Psoas muscle (tissue), 8 donors: ENCODE data around the gene OLFM2. TPM values are rescaled to one million over a fixed set of nuclear protein-coding genes. Genes with fewer than 3 reads are reported as not detected.

Experiments
- ATAC-seq, 4 donors: fragments of 200-7000 bp; cut with Tn5 transposase; one replicate each; pipeline ENCODE4 v1.9.1; 2020; ENCODE audit warnings: moderate library complexity in 3 of 4, mild to moderate bottlenecking in 2 of 4
- DNase-seq, 2 donors: peaks; one replicate each; pipeline ENCODE4 v3.0.0-alpha.2; 2020
- H3K27ac ChIP-seq: fragments of 200-600 bp; one replicate; pipeline ENCODE4 v1.8.0; 2022
- H3K27me3 ChIP-seq, 3 donors: fragments of 200-600 bp in 1 of 3; one replicate each; pipeline versions ENCODE4 v1.6.1 to v1.8.0; 2013 to 2022; ENCODE audit warnings: low read length in 2 of 3, mild to moderate bottlenecking in 2 of 3, moderate library complexity in 1 of 3; ENCODE audit not compliant: insufficient read depth in 3 of 3
- H3K36me3 ChIP-seq, 2 donors: fragments of 200-600 bp in 1 of 2; one replicate each; pipeline versions ENCODE4 v1.6.1 to v1.8.0; 2013 to 2022; ENCODE audit warnings: low read depth in 1 of 2, mild to moderate bottlenecking in 1 of 2, moderate library complexity in 1 of 2; ENCODE audit not compliant: insufficient read depth in 1 of 2
- H3K4me1 ChIP-seq: fragments of 200-600 bp; one replicate; pipeline ENCODE4 v1.8.0; 2022
- H3K4me3 ChIP-seq: fragments of 200-600 bp; one replicate; pipeline ENCODE4 v1.8.0; 2022; ENCODE audit warnings: mild to moderate bottlenecking
- H3K9me3 ChIP-seq: fragments of 200-600 bp; one replicate; pipeline ENCODE4 v1.8.0; 2022
- CTCF ChIP-seq: fragments of 200-600 bp; IDR thresholded peaks from one replicate; pipeline ENCODE4 v1.8.0; 2022; ENCODE audit warnings: antibody characterized with exemption
- WGBS, 3 donors: extraction: QIAGEN DNeasy Blood & Tissue Kit; methylation state at CpG; one replicate each; pipeline versions ENCODE4 v1.1.6 to v1.1.7; 2013; 5-methylcytosine and 5-hydroxymethylcytosine counted together
- intact Hi-C, 2 donors: fragments of 100-400 bp; cut with DNase I; formaldehyde crosslinking; loops; one replicate each; pipeline versions ENCODE4 v1.11.0 to v1.14.2; 2022
- polyA plus RNA-seq, 3 donors: library from polyadenylated mRNA; stranded (reverse); fragments of 200-250 nt; gene quantifications; one replicate each; pipeline ENCODE4 v1.2.3, GENCODE V29; 2013
- total RNA-seq, 4 donors: library from RNA; stranded (reverse); fragmentation: NEBNext Ultra II Directional in 2 of 4; extraction: Animal tissue kit (Norgen Biotek cat#: 25700) in 2 of 4; gene quantifications; one replicate each; pipeline versions ENCODE4 v1.2.1 to v1.2.4, GENCODE V29; 2021 to 2023
- donor health status: healthy with polysubstance abuse.
- donor health status: DM: no; HTN: no; CAD: no; lungs with moderate emphysema.
- donor health status: Bipolar disorder and iron deficiency.
- donor health status: healthy.
- donor health status: DM: yes; HTN: yes; CAD: no.
- donor health status: DM: no; HTN: no; CAD: no.
- donor health status: DM: no; HTN: no; CAD: no.
- donor health status: DM: yes; HTN: yes; CAD: no.

The OLFM2 gene
- total and polyA plus RNA-seq, 7 donors, result 0.48 to 5.1 (median 1.0) TPM

GRCh38 chr19:9945319-9945966 lies 9.1 kb upstream of the OLFM2 start:
- WGBS, 3 donors, result 12 to 23% (median 15%) methylated on average over 18 of the region's 18 CpGs

DNA sequence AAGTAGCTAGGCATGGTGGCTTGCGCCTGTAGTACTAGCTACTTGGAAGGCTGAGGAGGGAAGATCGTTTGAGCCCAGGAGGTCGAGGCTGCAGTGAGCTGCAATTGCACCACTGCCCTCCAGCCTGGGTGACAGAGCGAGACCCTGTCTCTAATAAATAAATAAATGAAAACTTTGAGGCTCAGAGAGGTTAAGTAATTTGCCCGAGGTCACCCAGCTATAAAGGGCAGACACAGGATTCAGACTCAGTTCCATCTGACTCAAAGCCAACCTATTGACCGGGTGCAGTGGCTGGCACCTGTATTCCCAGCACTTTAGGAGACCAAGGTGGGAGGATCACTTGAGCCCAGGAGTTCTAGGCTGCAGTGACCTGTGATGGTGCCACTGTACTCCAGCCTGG lies 7.4 kb upstream of the OLFM2 start:
- Histone ChIP-seq H3K9me3 (peaks cover 16% of the 10 kb centered on the region), H3K4me3 (no peak overlapping the region), H3K4me1 (no peaks in the 10 kb centered on the region), H3K27ac (no peak overlapping the region), H3K36me3 (no peaks in the 10 kb centered on the region), H3K27me3 (no peaks in the 10 kb centered on the region)
- 81 to 90% (median 82%) methylated on average over 6 of the region's 6 CpGs for WGBS, 3 donors
- TF ChIP-seq CTCF, result no peak
- intact Hi-C loops, result no loop called here
- DNase-seq, result no peak
- no peak for ATAC-seq

More at GRCh38 chr19:9945319-9945966, 9.1 kb upstream of the OLFM2 start:
- no peaks in the 10 kb centered on the region for H3K36me3 ChIP-seq
- intact Hi-C loops, result no loop called here
- no peaks in the 10 kb centered on the region for H3K27me3 ChIP-seq
- peak; percentile 89 to 93 for DNase-seq
- H3K4me3 ChIP-seq, result no peak overlapping the region
- H3K4me1 ChIP-seq, result no peaks in the 10 kb centered on the region
- no peak for TF ChIP-seq CTCF
- H3K9me3 ChIP-seq, result peaks cover 16% of the 10 kb centered on the region
- peak overlapping the region; percentile 50 for H3K27ac ChIP-seq
- ATAC-seq, result peak; percentile 70 to 90 (median 88)

DNA sequence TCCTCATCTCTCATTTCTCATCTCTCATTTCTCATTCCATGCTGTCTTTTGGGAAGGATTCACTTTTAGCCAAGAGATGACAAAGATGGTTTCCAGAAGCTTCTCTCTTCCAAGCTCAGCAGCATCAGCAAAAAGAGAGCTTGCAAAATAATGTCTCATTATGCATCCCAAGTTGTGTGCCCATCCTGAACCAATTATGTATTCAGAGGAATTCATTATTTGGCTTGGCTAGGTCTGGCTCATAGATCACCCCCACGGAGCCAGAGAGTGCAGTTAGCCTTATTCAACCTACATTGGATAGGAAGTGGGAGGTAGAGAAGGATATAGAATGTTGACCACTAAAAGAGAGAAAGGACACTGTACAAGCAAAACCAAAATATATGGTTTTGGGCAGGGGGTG lies 5.4 kb upstream of the OLFM2 start:
- H3K27ac ChIP-seq, result no peak overlapping the region
- 53 to 77% (median 71%) methylated on average over 1 of the region's 1 CpG for WGBS, 3 donors
- peaks cover 16% of the 10 kb centered on the region for H3K9me3 ChIP-seq
- intact Hi-C loops, result no loop called here
- DNase-seq (no peak), ATAC-seq (no peak)
- H3K4me1 ChIP-seq, result peaks cover under 1% of the 10 kb centered on the region
- H3K27me3 ChIP-seq, result peaks cover 0 to 6% (median 5%) of the 10 kb centered on the region in 3 donors
- H3K36me3 ChIP-seq, result no peaks in the 10 kb centered on the region
- H3K4me3 ChIP-seq, result no peak overlapping the region
- TF ChIP-seq CTCF, result no peak

DNA sequence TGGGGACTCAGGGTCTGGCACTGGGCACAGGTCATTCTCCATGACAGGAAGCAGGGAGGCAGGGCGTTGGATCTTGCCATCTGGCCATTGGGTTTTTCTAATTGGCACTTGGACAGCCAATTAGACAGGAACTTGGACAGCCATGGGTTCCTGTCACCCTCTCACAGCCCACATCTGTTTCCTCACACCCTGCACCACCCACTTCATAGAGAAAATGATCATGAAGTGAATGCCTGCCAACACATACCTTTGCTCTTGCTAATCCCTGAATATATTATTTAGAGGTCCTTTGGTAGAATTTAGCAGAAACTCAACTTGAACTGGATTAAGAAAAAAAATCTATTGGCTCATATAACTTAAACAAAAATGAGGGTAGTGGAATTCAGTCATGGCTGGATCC lies 4.9 kb upstream of the OLFM2 start:
- no peak for ATAC-seq
- Histone ChIP-seq H3K27ac (no peak overlapping the region), H3K4me3 (no peak overlapping the region), H3K4me1 (peaks cover 3% of the 10 kb centered on the region), H3K36me3 (no peaks in the 10 kb centered on the region), H3K9me3 (peaks cover 16% of the 10 kb centered on the region), H3K27me3 (peaks cover under 1 to 9% (median 5%) of the 10 kb centered on the region in 3 donors)
- TF ChIP-seq CTCF, result no peak
- no peak for DNase-seq
- WGBS, 3 donors, result 0 to 20% (median 16%) methylated on average over 1 of the region's 1 CpG
- intact Hi-C loops, result no loop called here

DNA sequence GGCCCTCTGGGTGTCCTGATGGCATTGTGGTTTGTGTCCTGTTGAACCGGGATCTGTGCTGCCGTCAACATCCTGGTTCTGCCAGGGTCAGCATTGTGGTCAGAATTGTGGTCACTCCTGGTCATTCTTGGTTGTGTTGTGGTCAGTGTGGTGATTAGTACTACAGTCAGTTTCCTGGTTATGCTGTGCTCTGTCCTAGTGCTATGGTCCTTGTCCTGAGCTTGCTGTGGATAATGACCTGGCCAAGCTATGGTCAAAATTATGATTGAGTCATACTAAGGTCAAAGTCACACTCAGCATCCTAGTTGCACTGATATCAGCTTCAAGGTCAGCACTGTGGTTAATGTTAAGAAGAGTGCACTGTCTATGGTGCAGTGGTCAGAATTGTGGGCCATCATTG lies 4.5 kb upstream of the OLFM2 start:
- intact Hi-C loops, result no loop called here
- Histone ChIP-seq H3K27ac (no peak overlapping the region), H3K36me3 (no peaks in the 10 kb centered on the region), H3K4me1 (peaks cover 3% of the 10 kb centered on the region), H3K27me3 (peaks cover 5 to 13% (median 5%) of the 10 kb centered on the region in 3 donors), H3K9me3 (peaks cover 16% of the 10 kb centered on the region), H3K4me3 (no peak overlapping the region)
- TF ChIP-seq CTCF, result no peak
- ATAC-seq, result no peak
- DNase-seq, result no peak
- WGBS, 3 donors, result 60 to 82% (median 73%) methylated on average over 2 of the region's 2 CpGs
